Loucy (cell line): ENCODE measurements around the gene JOSD1.

Experiments
- H2AFZ ChIP-seq: fragments of 200-600 bp; sonication (generic); 2 replicates; pipeline ENCODE4 v1.6.0; 2016; ENCODE audit warnings: antibody characterized with exemption, mild to moderate bottlenecking, low read length, moderate library complexity
- H3F3A ChIP-seq: fragments of 200-600 bp; 2 replicates; pipeline ENCODE4 v1.6.0; 2016; ENCODE audit warnings: antibody characterized with exemption, low read depth, mild to moderate bottlenecking
- H3K27me3 ChIP-seq: fragments of 200-600 bp; sonication (generic); 2 replicates; pipeline ENCODE4 v1.6.1; 2014; ENCODE audit warnings: low read length, mild to moderate bottlenecking; ENCODE audit not compliant: insufficient read depth, poor library complexity, severe bottlenecking
- H3K36me3 ChIP-seq: fragments of 200-600 bp; sonication (generic); 2 replicates; pipeline ENCODE4 v1.6.1; 2016; ENCODE audit warnings: low read length; ENCODE audit not compliant: insufficient read depth
- H3K4me1 ChIP-seq: fragments of 200-600 bp; sonication (generic); 2 replicates; pipeline ENCODE4 v1.5.1; 2014; ENCODE audit warnings: low read length, mild to moderate bottlenecking; ENCODE audit not compliant: insufficient read depth, poor library complexity, severe bottlenecking
- H3K4me2 ChIP-seq: fragments of 200-600 bp; sonication (generic); 2 replicates; pipeline ENCODE4 v1.6.0; 2014; ENCODE audit warnings: antibody characterized with exemption, low read length, low read depth, mild to moderate bottlenecking; ENCODE audit not compliant: poor library complexity, severe bottlenecking
- H3K4me3 ChIP-seq: fragments of 200-600 bp; sonication (generic); 2 replicates; pipeline ENCODE4 v1.5.1; 2014; ENCODE audit warnings: low read length, mild to moderate bottlenecking, mixed read lengths; ENCODE audit not compliant: poor library complexity, severe bottlenecking
- H3K79me2 ChIP-seq: fragments of 200-600 bp; sonication (generic); 2 replicates; pipeline ENCODE4 v1.6.1; 2014; ENCODE audit warnings: low read length; ENCODE audit not compliant: insufficient read depth
- H3K9ac ChIP-seq: fragments of 200-600 bp; sonication (generic); 2 replicates; pipeline ENCODE4 v1.6.0; 2014; ENCODE audit warnings: mild to moderate bottlenecking, low read depth, low read length, moderate library complexity; ENCODE audit not compliant: poor library complexity, severe bottlenecking
- H3K9me2 ChIP-seq: fragments of 200-600 bp; sonication (generic); replicated peaks from 2 replicates; pipeline ENCODE4 v1.6.1; 2016; ENCODE audit warnings: low read depth, low read length, mixed read lengths
- H3K9me3 ChIP-seq: fragments of 200-600 bp; sonication (generic); 2 replicates; pipeline ENCODE4 v1.6.1; 2014; ENCODE audit warnings: mild to moderate bottlenecking, antibody characterized with exemption, low read length, low read depth; ENCODE audit not compliant: insufficient read depth
- H4K20me1 ChIP-seq: fragments of 200-600 bp; sonication (generic); 2 replicates; pipeline ENCODE4 v1.6.0; 2014; ENCODE audit warnings: antibody characterized with exemption, low read length, mild to moderate bottlenecking; ENCODE audit not compliant: insufficient read depth, poor library complexity, severe bottlenecking
- CTCF ChIP-seq: fragments of 200-600 bp; sonication (generic); conservative IDR thresholded peaks from 2 replicates; pipeline ENCODE4 v1.5.1; 2014; ENCODE audit warnings: mild to moderate bottlenecking, antibody characterized with exemption, low read length
- EZH2phosphoT487 ChIP-seq: fragments of 200-600 bp; IDR thresholded peaks from 2 replicates; pipeline ENCODE4 v1.6.1; 2018; ENCODE audit warnings: antibody characterized with exemption, mild to moderate bottlenecking, moderate library complexity, borderline replicate concordance

The JOSD1 gene

GRCh38 chr22:38730411-38730871, 29.7 kb upstream of the JOSD1 start:
- no peak overlapping the region for H2AFZ ChIP-seq
- no peaks in the 10 kb centered on the region for H3F3A ChIP-seq
- H3K9ac ChIP-seq = no peak overlapping the region
- no peaks in the 10 kb centered on the region for H3K4me1 ChIP-seq
- no peak overlapping the region for H3K4me3 ChIP-seq
- H4K20me1 ChIP-seq = peaks cover 3% of the 10 kb centered on the region
- H3K4me2 ChIP-seq = no peak overlapping the region
- H3K9me3 ChIP-seq = no peaks in the 10 kb centered on the region
- TF ChIP-seq CTCF (no peak), EZH2phosphoT487 (no peak)
- H3K79me2 ChIP-seq = no peaks in the 10 kb centered on the region
- H3K9me2 ChIP-seq = no peaks in the 10 kb centered on the region
- no peaks in the 10 kb centered on the region for H3K27me3 ChIP-seq
- H3K36me3 ChIP-seq = peaks cover 81% of the 10 kb centered on the region; the same call in 1 of the 2 replicates

- H3K4me3 ChIP-seq = no peak overlapping the region
- H3K9me2 ChIP-seq = no peaks in the 10 kb centered on the region
- TF ChIP-seq CTCF = no peak
- no peak for TF ChIP-seq EZH2phosphoT487
- H3K9ac ChIP-seq = no peak overlapping the region
- no peak overlapping the region for H3K4me2 ChIP-seq
- H3K27me3 ChIP-seq = no peaks in the 10 kb centered on the region
- peaks cover 3% of the 10 kb centered on the region for H4K20me1 ChIP-seq
- no peaks in the 10 kb centered on the region for H3K9me3 ChIP-seq
- peaks cover 81% of the 10 kb centered on the region; the same call in 1 of the 2 replicates for H3K36me3 ChIP-seq
- H2AFZ ChIP-seq = no peak overlapping the region
- H3F3A ChIP-seq = no peaks in the 10 kb centered on the region
- H3K4me1 ChIP-seq = no peaks in the 10 kb centered on the region
- H3K79me2 ChIP-seq = no peaks in the 10 kb centered on the region
Observed at GRCh38 chr22:38729946-38730345, 29.2 kb upstream of the JOSD1 start.

GRCh38 chr22:38728871-38729796, 28.4 kb upstream of the JOSD1 start:
- TF ChIP-seq CTCF (no peak), EZH2phosphoT487 (no peak)
- Histone ChIP-seq H3F3A (no peaks in the 10 kb centered on the region), H3K36me3 (peaks cover 84% of the 10 kb centered on the region; the same call in 1 of the 2 replicates)

More at GRCh38 chr22:38728871-38729796, 28.4 kb upstream of the JOSD1 start:
- H3K9me2 ChIP-seq = no peaks in the 10 kb centered on the region
- H3K9me3 ChIP-seq = no peaks in the 10 kb centered on the region
- no peak overlapping the region for H3K4me3 ChIP-seq
- H3K27me3 ChIP-seq = no peaks in the 10 kb centered on the region
- no peaks in the 10 kb centered on the region for H3K4me1 ChIP-seq
- H3K79me2 ChIP-seq = no peaks in the 10 kb centered on the region
- H3K9ac ChIP-seq = no peak overlapping the region
- H4K20me1 ChIP-seq = peaks cover 3% of the 10 kb centered on the region
- H2AFZ ChIP-seq = no peak overlapping the region
- no peak overlapping the region for H3K4me2 ChIP-seq
